Thyroid gland (tissue), 4 donors: ENCODE data around the gene NMNAT2. TPM values are rescaled to one million over a fixed set of nuclear protein-coding genes. Genes with fewer than 3 reads are reported as not detected.

Source experiments
- DNase-seq, 2 donors: peaks; one replicate each; pipeline ENCODE4 v3.0.0-alpha.2; 2019
- H3K27ac ChIP-seq, 3 donors: fragments of 200-600 bp; sonication (generic); 1 replicate in 2 of 3; 2 replicates in 1 of 3; pipeline ENCODE4 v1.5.1; 2016 to 2019; ENCODE audit warnings: mild to moderate bottlenecking in 1 of 3, moderate library complexity in 1 of 3
- H3K27me3 ChIP-seq: fragments of 200-600 bp; sonication (generic); one replicate; pipeline ENCODE4 v1.5.1; 2019
- H3K36me3 ChIP-seq, 2 donors: fragments of 200-600 bp; sonication (generic); one replicate each; pipeline ENCODE4 v1.5.1; 2016 to 2019
- H3K4me1 ChIP-seq, 2 donors: fragments of 200-600 bp; sonication (generic); one replicate each; pipeline ENCODE4 v1.5.1; 2017 to 2019
- H3K4me3 ChIP-seq, 3 donors: fragments of 200-600 bp; sonication (generic); replicated peaks in 1 of 3; 1 replicate in 2 of 3; 2 replicates in 1 of 3; pipeline ENCODE4 v1.5.1; 2016; ENCODE audit warnings: mild to moderate bottlenecking in 1 of 3
- H3K9me3 ChIP-seq: fragments of 200-600 bp; sonication (generic); one replicate; pipeline ENCODE4 v1.5.1; 2017
- POLR2A ChIP-seq, 2 donors: fragments of 450-650 bp; IDR thresholded peaks; one replicate each; pipeline ENCODE4 v1.6.1; 2017; ENCODE audit warnings: antibody characterized with exemption in 2 of 2, mild to moderate bottlenecking in 2 of 2, moderate library complexity in 1 of 2
- WGBS, 2 donors: methylation state at CpG; one replicate each; pipeline ENCODE4 v1.1.5; 2017; 5-methylcytosine and 5-hydroxymethylcytosine counted together
- intact Hi-C: fragments of 100-400 bp; cut with DNase I; formaldehyde crosslinking; loops from one replicate; pipeline ENCODE4 v1.15.1; 2023
- total RNA-seq, 4 donors: library from RNA; depleted of rRNA; stranded (reverse); fragments of >200 nt; gene quantifications; one replicate each; pipeline ENCODE4 v1.2.3, GENCODE V29; 2016
- TF ChIP-seq, protein P1 (sequence below), 6 experiments: fragments of 200-600 bp in 3 of 6; fragments of 450-650 bp in 3 of 6; sonication (generic) in 3 of 6; IDR thresholded peaks; one replicate each; pipeline ENCODE4 v1.5.1; 2016 to 2019; ENCODE audit warnings: antibody characterized with exemption in 6 of 6, mild to moderate bottlenecking in 2 of 6, inconsistent platforms in 1 of 6, moderate library complexity in 1 of 6

Gene NMNAT2
- total RNA-seq, 4 donors from 2014 or later: 7.6 to 39.5 (median 17.3) TPM

GRCh38 chr1:183209533-183210158 lies 208.5 kb downstream of the NMNAT2 start:
- Histone ChIP-seq H3K27ac (no peak overlapping the region), H3K4me1 (peaks cover 8 to 9% of the 10 kb centered on the region in 2 donors), H3K9me3 (no peaks in the 10 kb centered on the region), H3K4me3 (no peak overlapping the region), H3K27me3 (no peaks in the 10 kb centered on the region), H3K36me3 (no peaks in the 10 kb centered on the region)
- no peak for DNase-seq
- TF ChIP-seq, protein P1, sequence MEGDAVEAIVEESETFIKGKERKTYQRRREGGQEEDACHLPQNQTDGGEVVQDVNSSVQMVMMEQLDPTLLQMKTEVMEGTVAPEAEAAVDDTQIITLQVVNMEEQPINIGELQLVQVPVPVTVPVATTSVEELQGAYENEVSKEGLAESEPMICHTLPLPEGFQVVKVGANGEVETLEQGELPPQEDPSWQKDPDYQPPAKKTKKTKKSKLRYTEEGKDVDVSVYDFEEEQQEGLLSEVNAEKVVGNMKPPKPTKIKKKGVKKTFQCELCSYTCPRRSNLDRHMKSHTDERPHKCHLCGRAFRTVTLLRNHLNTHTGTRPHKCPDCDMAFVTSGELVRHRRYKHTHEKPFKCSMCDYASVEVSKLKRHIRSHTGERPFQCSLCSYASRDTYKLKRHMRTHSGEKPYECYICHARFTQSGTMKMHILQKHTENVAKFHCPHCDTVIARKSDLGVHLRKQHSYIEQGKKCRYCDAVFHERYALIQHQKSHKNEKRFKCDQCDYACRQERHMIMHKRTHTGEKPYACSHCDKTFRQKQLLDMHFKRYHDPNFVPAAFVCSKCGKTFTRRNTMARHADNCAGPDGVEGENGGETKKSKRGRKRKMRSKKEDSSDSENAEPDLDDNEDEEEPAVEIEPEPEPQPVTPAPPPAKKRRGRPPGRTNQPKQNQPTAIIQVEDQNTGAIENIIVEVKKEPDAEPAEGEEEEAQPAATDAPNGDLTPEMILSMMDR (IDR thresholded peaks at IDR 0.05): no peak
- no peak for TF ChIP-seq POLR2A (IDR thresholded peaks at IDR 0.05)
- intact Hi-C loops: no loop called here

GRCh38 chr1:183206538-183207122 lies 211.6 kb downstream of the NMNAT2 start:
- WGBS, 2 donors: 95 to 96% methylated on average over 6 of the region's 6 CpGs
- Histone ChIP-seq H3K27me3 (no peaks in the 10 kb centered on the region), H3K36me3 (no peaks in the 10 kb centered on the region), H3K4me3 (no peak overlapping the region), H3K9me3 (no peaks in the 10 kb centered on the region), H3K4me1 (no peaks in the 10 kb centered on the region), H3K27ac (no peak overlapping the region)
- no peak for DNase-seq
- intact Hi-C loops: no loop called here
- TF ChIP-seq, protein P1 (IDR thresholded peaks at IDR 0.05): no peak
- no peak for TF ChIP-seq POLR2A (IDR thresholded peaks at IDR 0.05)

GRCh38 chr1:183205196-183205781 lies 212.9 kb downstream of the NMNAT2 start:
- DNase-seq: no peak
- no peaks in the 10 kb centered on the region for H3K4me1 ChIP-seq
- H3K9me3 ChIP-seq: no peaks in the 10 kb centered on the region
- H3K36me3 ChIP-seq: no peaks in the 10 kb centered on the region
- no peaks in the 10 kb centered on the region for H3K27me3 ChIP-seq
- TF ChIP-seq, protein P1 (IDR thresholded peaks at IDR 0.05): no peak
- no peak for TF ChIP-seq POLR2A (IDR thresholded peaks at IDR 0.05)
- intact Hi-C loops: no loop called here
- no peak overlapping the region for H3K27ac ChIP-seq
- 89 to 92% methylated on average over 3 of the region's 3 CpGs for WGBS, 2 donors
- H3K4me3 ChIP-seq: no peak overlapping the region

- Histone ChIP-seq H3K36me3 (no peaks in the 10 kb centered on the region), H3K4me1 (no peaks in the 10 kb centered on the region), H3K27ac (no peak overlapping the region), H3K27me3 (no peaks in the 10 kb centered on the region), H3K9me3 (no peaks in the 10 kb centered on the region), H3K4me3 (no peak overlapping the region)
- DNase-seq: no peak
- WGBS, 2 donors: 88 to 93% methylated on average over 3 of the region's 3 CpGs
- intact Hi-C loops: no loop called here
- TF ChIP-seq, protein P1 (IDR thresholded peaks at IDR 0.05): no peak
- TF ChIP-seq POLR2A (IDR thresholded peaks at IDR 0.05): no peak
Measured at GRCh38 chr1:183203094-183203493, 215.1 kb downstream of the NMNAT2 start.

- no peak overlapping the region for H3K27ac ChIP-seq
- 80 to 87% methylated on average over 9 of the region's 9 CpGs for WGBS, 2 donors
Measured at GRCh38 chr1:183200451-183200850, 217.7 kb downstream of the NMNAT2 start.

More at GRCh38 chr1:183200451-183200850, 217.7 kb downstream of the NMNAT2 start:
- TF ChIP-seq POLR2A (IDR thresholded peaks at IDR 0.05): no peak
- TF ChIP-seq, protein P1 (IDR thresholded peaks at IDR 0.05): no peak
- Histone ChIP-seq H3K4me3 (no peak overlapping the region), H3K4me1 (no peaks in the 10 kb centered on the region), H3K9me3 (no peaks in the 10 kb centered on the region), H3K27me3 (no peaks in the 10 kb centered on the region), H3K36me3 (no peaks in the 10 kb centered on the region)
- DNase-seq: no peak
- intact Hi-C loops: no loop called here
